ENCODE data around the gene SUMF1.
A peak's percentile ranks its signal among the peaks of the same experiment; 100 is the strongest.
"Not testable (repeated sequence)": the region's sequence is repeated elsewhere in the genome, so short reads cannot be mapped to it uniquely, and the experiment has no call there.

SUMF1 gene

DNA sequence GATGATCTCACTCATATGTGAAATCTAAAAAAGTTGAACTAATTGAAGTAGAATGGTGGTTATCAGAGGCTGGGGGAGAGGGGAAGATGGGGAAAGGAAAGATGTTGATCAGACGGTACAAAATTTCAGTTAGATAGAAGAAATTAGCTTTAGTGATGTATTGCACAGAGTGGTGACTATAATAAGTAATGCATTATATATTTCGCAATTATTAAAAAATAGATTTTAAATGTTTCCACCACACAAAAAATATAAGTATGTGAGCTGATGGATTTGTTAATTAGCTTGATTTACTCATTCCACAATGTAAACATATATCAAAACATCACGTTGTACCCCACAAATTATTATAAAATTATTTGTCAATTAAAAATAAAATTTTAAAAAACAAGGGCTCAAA is 8.1 kb downstream of the SUMF1 start:
- DNase-seq: no peak

DNA sequence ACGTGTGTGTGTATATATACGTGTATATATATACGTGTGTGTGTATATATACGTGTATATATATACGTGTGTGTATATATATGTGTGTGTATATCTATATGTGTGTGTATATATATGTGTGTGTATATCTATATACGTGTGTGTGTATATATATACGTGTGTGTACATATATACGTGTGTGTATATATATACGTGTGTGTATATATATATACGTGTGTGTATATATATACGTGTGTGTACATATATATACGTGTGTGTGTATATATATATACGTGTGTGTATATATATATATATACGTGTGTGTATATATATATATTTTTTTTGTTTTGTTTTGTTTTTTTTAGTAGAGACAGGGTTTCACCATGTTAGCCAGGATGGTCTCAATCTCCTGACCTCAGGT is 10.3 kb downstream of the SUMF1 start:
- DNase-seq: not testable (repeated sequence)

DNA sequence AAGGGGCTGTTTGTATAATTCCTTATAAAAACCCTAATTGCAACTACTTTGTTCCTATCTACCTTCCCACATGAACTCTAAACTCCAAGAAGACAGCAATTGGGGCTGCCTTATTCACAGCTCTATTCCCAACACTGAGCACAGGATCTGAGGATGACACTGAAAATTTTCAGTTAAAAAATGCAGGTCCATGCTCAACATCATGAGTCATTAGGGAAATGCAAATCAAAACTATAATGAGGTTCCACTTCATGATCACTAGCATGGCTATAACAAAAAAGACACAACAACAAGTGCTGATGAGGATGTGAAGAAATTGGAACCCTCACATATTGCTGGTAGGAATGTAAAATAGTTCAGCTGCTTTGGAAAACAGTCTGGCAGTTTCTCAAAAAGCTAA is 12.9 kb downstream of the SUMF1 start:
- DNase-seq: no peak

DNA sequence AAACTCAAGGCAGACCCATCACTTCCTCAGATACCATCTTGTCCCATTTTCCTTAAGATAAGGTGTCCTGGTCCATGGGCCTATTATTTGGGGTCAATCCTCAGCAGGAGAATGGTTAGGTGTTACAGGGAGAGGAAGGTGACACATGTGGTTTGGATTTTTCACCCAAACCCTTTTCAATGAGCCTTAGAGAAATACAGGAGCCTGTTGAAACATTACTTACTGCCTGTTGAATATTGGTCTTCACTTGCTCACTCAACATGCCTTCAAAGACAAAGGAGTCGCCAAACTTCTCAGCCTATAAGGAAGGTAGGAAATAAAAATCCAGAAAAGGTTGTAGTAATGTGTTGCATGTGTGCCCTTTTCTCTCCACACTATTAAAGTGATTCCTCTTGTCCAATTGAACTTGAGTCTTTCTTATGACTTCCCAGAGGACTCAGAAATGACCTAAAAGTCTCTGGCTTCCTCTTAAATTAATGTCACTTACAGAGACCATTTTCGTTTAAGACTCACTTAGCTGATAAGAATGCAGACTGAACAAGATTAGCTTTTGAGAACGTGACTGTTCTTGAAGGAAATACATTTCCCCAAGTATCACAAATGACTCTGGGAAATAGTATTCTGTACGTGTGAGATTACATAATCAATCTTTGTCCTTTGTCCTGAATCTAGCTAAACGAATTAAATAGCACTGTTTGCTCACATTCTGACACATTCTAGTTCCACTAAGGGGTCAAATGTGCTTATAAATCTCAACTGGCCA is 17.8 kb downstream of the SUMF1 start:
- DNase-seq: no peak

DNA sequence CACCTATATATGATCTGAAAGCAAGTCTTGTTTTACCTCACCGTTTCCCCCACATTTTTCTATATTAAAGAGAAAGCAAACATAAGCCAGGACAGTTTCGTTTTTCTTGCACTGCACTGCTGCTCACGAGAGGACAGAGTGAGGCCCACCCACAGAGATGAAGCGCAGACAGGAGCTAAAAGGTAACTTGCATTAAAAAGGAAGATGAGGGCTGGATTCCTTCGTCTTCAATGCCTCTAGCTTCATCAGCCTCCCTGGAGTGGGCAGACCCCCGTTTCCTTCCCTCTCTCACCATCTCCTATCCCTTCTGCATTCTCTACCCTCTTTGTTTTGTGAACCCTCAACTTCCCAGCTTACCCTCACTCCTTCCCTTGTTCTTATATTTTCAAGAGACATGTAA is 18.9 kb downstream of the SUMF1 start:
- DNase-seq: no peak

DNA sequence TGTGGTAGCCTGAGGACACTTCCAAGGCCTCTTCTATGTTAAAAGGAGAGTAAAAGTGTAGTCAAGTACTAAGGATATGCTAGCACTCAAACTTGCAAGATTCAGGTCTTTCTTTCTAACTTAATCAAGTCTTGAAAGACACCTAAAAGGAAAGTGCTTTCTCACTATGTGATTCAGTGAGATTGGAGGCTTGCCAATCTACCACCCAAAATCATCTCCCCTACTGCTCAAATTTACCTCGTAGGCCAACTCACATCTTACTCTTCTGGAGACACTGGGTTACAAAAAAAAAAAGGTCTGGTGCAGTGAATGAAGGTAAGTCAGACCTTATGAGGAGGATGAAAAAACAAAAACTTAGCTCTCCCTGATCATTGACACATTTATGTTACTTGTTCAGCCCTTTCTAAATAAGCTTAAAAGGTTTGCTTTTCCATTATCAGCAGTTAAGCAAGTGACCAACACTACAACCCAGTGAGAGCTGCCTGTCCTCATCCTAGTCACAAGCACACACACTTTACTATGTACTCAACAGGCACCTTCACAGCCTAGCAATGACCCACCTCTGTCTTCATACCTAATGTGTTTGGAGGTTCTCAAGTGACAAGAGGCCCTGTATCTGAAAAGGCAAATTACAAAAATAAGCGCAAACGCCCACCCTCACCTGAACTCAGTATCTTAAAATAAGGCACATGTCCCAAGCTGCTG is 19.6 kb downstream of the SUMF1 start:
- DNase-seq: no peak

DNA sequence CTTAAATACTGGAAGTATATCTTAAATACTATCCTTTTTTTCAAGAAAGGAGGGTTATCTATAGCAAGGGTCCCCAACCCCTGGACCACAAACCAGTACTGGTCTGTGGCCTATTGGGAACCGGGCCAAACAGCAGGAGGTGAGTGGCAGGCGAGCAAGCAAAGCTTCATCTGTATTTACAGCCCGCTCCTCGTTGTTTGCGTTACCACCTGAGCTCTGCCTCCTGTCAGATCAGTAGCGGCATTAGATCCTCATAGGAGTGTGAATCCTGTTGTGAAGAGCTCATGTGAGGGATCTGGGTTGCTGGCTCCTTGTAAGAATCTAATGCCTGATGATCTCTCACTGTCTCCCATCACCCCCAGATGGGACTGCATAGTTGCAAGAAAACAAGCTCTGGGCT is 26.1 kb downstream of the SUMF1 start:
- no peak for DNase-seq

DNA sequence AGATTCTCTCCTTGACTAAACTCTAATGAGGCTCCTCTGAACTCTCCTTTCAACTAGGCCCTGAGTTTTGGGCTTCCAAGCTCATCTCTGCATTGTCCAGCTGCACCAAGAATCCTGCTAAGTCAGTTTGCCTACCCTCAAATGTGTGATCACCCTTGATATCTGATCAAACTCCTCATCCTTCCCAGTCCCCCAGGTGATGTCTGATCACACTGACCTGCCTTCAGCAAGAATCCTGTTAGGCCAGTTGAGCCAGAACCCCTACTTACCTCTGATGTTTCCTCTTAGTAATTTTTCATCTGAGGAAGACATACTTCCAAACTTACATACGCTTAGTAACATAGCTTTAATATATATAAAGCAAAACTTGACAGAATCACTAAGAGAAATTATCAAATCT is 28.8 kb downstream of the SUMF1 start:
- DNase-seq: no peak

DNA sequence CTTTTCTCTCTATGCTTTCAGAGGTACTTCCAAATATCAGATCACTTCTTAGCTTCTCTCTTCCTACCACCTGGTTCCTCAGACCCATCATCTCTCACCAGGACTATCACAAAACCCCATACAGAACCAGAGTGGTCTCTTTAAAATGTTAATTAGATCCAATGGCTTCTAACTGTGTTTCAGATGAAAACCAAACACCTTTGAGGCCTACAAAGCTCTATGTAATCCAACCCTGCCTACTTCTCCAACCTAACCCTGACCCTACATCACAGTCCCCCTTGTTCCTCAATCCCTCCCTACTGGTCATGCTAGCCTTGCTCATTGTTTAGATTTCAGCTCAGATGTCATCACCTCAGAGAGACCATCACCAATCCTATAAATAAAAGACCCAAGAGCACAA is 34.8 kb downstream of the SUMF1 start:
- no peak for DNase-seq

DNA sequence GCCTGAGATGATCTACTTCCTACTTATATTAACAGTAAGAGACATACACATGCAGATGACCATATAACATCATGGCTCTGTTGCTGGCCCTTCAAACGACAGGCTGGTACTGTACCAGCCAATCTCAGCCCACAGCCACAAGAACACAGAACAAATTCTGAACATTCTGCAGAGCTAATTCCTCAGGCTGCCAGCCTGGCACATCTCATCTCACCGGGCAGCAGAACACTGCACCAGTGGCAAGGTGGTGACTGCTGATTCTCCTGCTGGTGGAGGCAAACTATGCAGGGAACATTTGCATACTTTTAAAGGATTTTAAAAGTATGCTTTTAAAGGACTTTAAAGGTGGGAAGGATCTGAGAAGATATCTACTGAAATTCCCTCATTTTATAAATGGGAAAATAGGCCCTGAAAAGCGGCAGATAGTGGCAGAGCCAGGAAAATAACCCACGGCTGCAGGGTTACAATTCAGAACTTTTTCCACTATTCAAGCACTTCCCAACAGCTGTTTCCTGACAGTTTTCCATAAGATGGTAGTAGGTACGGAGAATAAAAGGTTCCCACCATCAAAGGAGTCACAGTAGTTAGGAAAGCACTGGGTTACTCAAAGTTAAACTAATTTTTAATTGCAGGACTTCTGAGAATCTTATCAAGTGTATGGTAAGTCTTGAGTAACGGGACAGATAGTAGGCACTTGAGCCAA is 37.3 kb downstream of the SUMF1 start:
- no peak for DNase-seq

DNA sequence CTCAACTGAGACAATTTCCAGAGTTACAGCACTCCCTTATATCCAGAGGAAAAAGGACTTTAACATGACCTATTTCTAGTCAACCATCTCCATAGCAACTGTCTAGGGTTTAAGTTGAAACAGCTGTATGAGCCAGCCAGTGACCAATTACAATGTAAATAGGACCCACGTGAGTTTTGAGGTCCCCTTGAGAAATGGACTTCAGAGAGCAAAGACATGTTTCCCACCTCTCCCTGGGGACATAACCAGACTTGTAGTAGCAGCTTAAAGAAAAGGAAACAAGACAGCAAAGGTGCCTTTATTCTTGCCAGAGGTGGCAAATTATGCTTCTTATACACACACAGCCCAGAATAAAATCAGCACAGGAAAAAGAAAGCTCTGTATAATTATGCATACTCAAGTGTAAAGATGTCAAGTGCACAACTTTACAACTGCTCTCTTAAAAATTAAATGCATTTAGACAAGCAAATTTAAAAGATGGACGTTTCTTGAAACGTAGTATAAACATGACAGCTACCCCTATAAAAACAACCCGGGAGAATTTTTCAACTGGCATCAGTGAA is 40.2 kb downstream of the SUMF1 start:
- no peak for DNase-seq

DNA sequence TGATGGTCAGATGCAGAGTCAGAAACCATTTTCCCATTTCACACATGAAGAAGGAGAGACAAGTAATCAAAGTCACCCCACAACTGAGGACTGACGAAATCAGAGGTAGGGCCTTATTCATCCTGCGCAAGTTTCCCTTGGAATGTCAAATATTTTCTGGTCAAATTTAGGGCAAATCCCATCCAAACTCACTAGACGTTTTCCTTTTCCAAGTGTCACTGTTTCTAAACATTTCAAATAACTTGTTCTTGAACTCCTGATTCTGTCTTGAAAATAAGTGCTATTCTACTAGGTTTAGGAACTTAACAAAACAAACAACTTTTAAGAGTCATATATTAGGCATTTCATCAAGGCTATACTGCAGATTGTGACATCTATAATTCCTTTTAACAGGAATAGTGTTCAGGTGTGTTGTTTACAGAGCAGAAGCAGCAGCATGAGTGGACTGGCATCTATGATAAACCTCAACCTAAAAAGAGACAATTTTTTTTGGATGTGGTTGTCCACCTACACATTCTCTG is 40.7 kb downstream of the SUMF1 start:
- DNase-seq: no peak

DNA sequence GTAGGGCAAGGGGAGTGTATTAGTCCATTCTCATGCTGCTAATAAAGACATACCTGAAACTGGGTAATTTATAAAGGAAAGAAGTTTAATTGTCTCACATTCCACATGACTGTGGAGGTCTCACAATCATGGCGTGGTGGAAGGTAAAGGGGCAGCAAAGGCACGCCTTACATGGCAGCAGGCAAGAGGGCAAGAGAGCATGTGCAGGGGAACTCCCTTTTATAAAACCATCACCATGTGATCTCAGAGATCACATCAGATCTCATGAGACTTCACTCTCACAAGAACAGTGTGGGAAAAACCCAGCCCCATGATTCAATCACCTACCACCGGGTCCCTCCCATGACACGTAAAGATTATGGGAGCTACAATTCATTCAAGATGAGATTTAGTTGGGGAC is 41.4 kb downstream of the SUMF1 start:
- no peak for DNase-seq

DNA sequence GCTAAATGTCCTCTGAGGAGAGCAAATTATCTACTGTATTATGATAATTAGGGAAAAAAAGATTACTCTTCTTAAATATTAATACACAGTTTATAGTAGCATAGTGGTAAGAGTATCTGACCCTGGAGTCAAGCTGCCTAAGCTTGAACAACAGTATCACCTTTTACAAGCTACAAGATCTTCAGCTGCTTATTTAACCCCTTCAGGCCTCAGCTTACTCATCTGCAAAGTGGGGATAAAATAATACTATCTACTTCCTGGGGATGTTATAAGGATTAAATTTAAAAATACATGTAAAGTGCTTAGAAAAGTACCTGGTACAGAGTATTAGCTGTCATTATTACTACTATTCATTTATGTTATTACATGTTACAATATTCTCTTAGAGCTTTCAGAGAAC is 42.0 kb downstream of the SUMF1 start:
- no peak for DNase-seq

DNA sequence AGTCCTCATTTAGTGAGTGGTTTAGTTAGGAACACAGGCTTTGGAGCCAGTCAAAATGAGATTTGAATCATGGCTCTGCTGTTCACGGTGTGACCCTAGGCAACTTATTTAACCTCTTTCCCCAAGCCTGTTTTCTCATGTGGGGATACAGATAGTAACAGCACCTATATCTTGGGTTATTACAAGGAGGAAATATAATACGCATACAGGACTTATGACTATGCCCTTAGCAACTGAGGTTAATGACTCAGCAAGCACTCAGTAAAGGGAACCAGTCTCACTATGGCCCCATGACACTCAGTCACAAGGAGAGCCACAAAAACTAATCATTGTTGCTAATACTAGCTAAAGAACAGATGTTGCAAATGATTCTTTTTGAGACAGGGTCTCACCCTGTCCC is 45.9 kb downstream of the SUMF1 start:
- DNase-seq: no peak

DNA sequence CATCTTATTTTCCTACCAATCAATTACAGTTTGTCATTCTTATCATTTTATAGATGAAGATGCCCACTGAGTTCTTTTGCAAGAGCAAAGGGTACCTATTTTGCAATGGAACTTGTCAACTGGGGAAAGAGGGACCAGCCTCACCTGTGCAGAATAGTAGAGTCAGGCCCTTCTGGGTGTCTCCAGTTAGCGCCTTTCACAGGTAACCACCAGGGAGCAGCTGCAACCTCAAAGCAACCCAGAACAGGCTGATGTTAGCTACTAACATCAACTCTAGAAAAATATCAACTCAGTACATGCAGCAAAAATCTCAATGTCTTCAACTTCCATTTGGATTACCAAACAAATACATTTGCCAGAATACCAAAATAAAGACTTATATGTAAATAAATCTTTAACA is 47.1 kb downstream of the SUMF1 start:
- DNase-seq: no peak

DNA sequence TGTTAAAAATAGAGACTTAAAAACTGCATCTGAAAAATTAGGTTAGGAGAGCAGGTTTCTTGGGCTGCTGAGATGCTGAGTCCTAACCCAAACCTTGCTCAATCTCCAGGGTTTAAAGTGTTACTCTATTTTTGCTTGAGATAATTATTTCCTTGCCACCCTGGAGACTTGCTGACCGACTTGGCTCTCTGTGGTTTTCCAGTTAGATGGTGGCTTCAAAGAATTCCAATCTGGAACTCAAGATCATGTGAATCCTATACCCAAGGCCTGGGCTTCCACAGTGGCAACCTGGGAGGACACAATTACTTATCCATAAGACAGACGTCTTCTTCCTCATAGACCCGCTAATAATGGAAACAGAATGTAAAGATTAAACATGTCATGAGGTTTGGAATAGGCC is 47.7 kb downstream of the SUMF1 start:
- no peak for DNase-seq

DNA sequence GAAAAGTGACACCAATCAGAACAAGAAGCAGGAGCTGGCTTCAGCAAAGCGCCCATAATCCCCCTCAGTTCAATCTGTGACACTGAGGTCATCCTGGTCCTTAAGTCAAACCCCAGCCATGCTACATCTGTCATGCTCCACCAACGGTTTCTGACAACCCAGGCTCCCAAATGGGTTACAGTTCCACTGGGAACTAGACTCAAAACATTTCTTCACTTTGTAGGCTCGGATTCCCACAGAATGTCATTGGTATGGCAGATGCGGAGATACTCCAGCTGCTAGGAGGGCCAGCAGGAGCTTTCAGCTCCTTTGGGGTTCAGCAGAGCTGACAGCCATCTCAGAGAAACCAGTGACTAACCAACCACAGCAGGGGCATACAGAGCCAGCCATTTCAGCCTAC is 48.9 kb downstream of the SUMF1 start:
- DNase-seq: no peak

DNA sequence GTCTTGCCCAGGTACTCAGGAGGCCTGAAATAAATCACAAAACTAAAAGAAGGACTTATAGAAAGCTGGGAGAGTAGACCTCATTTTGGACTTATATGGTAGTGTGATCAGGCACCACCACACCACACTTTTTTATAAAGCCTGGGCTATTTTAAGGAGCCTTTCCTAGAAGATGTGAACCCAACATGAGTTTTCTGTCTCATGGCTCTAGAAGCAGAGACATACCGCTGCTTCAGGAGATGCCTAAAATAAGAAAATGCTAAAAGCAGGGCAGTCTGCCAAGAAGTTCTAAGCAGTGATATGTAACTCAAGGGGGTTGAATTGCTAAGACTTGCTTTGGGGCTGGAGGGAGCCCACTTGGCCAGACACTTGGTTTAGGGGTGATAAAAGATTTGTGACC is 49.6 kb downstream of the SUMF1 start:
- no peak for DNase-seq

DNA sequence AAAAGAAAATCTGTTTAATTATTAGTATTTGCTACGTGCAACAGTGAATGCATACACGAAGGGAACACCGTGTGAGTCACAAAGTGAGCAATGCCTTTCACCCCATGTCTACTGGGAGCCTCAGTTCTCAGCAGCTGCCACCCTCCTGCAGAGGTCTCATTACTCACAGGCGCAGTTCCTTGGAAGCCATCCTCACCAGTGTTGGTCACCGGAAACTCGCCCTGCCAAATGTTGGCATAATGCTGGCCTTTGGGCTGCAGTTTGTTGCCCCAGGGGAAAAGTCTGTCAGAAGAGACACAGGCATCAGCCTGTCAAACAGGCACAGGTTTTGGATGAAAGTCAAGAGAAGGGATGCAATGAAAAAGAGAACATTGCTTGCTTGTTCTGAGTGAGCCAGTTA is 50.1 kb downstream of the SUMF1 start:
- DNase-seq: peak; percentile 57 to 81

DNA sequence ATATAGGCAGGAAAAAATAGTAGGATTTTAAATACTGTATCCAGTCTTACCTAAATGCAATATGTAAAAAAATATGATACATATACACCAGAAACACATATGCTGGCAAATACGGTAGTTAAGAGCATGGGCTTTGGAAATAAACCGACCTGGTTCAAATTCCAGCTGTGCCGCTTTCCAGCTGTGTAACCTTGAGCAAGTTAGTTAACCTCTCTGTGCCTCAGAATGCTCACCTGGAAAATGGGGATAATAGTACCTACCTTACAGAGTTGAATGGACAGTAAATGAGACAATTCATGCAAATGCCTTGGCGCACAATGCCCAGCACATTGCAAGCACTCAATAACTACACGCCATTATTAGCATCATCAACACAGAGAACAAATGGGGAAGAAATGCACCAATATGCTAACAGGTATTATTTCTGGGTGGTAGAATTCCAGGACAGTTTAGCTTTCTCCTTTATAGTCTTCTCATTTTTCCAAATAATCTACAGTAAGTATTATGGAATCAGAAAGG is 50.6 kb downstream of the SUMF1 start:
- no peak for DNase-seq

DNA sequence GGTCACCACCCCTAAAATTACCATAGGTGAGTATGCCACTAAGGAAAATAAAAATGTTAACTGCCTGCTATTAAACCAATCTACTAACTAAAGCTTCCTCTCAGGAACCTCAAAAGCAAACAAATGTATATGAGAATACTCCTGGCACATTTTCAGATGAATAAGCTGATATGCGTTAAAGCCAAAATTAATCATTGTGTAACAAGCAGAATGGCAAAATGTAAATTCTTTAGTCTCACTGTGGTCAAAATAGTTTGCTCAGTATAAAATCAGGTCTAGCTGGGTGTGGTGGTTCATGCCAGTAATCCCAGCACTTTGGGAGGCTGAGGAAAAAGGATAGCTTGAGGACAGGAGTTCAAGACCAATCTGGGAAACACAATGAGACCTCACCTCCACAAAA is 53.6 kb downstream of the SUMF1 start:
- DNase-seq: no peak

DNA sequence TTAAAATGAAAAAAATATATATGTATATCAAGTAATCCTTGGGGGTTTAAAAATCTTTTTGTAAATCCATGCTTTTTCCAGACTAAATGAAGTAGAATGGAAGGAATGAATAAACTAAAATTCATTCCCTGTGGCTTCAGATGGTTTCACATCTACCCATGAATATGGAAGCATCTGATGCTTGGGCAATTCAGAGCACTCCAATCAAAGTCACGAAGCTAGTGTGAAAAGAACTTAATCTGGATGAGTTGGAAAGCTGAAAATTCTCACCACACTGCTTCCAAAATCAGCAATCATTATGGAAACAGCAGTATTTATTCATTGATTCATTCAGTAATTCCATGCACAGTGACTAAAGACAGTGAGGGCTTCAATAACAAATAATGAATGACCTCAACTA is 55.2 kb downstream of the SUMF1 start:
- DNase-seq: no peak

Measured in NCI-H2081 (cell line).